H54 (cell line): ENCODE measurements around the gene FMR1.

Experiments used
- DNase-seq: peaks from one replicate; pipeline ENCODE4 v3.0.0; 2011; ENCODE audit warnings: low spot score, mixed read lengths; ENCODE audit not compliant: insufficient read length
- FAIRE-seq: peaks from 3 replicates; lab custom pipeline; 2011; peaks lifted over from hg19 to GRCh38; lab: Jason Lieb, UNC
- POLR2A ChIP-seq: IDR thresholded peaks from 2 replicates; pipeline ENCODE4 v1.6.1; 2011; ENCODE audit warnings: low read depth, mild to moderate bottlenecking, low read length

FMR1 gene

DNA sequence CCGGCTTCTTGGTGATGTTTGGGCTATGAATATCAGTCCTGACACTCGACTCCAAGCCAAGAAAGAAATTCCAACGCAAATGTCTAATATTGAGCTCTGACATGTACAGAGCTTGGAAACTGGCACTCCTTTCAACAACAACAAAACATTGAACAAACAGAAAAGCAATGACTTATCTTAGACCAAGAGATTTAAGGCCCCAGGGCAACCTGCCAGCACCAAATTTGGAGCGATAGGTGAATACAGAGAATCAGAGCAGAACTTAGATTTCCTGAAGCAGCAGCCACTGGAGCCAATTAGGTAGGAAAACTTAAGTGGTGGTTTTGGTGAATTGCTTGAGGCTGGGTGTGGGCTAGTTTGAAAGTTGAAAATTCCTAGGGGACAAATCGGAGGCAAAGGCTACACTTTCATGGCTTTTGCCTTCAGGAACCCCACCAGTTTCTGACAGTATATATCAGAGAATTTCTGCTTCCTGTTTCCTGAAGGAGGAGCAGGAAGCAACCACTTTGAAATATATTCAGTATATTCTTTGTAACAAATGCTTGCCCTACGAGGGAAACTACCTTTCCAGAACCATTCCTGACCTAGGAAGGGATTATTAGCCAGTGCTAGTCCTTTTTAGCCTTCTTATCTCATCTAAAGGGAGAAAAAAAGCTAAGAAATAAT lies 10.1 kb upstream of the FMR1 start:
- TF ChIP-seq POLR2A, result no peak
- FAIRE-seq (no peak), DNase-seq (no peak)

DNA sequence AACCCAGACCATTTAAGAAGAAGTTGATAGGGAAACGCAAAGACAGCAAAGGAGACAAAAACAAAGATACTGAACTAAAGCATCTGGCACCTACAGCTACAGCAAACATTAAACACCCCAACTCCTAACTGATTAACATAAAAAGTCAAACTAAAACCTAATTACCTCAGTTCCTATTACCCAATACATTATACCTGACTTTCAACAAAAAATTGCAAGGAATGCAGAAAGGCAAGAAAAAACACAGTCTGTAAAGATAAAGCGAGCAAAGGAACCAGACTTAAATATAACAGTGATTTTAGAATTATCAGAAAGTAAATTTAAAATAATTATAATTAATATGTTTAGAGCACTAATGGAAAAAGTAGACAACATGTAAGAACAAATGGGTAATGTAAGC lies 9.4 kb upstream of the FMR1 start:
- DNase-seq (no peak), FAIRE-seq (no peak)
- TF ChIP-seq POLR2A, result no peak

DNA sequence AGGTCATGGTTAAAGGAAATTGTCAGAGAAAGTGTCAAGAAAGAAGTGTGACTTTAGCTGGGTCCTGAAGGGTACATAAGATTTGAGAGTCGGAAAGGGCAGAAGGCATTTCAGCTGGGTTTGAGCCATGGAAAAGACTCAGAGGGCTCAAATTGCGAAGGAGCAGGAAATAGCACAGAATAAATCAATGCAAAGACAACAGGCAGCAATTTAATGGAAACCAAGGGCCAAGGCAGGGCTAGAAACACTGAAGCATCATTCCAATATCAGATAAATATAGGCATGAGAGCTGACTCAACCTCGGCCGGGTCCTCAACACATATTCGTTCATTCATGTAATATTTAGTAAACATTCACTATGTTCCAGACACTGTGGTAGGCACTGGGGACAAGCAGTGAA lies 3.6 kb upstream of the FMR1 start:
- no peak for TF ChIP-seq POLR2A
- DNase-seq, result no peak
- FAIRE-seq, result no peak

DNA sequence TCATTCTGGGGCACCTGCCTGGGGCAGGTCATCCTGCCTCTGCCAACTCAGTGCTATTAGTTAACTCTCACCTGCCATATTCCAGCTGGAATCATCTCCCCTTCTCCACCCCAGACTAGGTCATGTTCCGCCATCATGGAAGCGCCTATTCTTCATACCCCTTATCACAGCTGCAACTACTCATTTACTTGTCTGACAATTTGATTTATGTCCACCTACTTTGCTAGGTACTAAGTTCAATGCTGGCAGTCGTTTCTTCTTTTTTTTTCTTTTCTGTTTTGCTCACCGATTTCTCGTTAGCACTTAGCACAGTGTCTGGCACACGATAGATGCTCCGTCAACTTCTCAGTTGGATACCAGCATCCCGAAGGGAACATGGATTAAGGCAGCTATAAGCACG lies 1.1 kb upstream of the FMR1 start:
- FAIRE-seq (no peak), DNase-seq (no peak)
- no peak for TF ChIP-seq POLR2A

DNA sequence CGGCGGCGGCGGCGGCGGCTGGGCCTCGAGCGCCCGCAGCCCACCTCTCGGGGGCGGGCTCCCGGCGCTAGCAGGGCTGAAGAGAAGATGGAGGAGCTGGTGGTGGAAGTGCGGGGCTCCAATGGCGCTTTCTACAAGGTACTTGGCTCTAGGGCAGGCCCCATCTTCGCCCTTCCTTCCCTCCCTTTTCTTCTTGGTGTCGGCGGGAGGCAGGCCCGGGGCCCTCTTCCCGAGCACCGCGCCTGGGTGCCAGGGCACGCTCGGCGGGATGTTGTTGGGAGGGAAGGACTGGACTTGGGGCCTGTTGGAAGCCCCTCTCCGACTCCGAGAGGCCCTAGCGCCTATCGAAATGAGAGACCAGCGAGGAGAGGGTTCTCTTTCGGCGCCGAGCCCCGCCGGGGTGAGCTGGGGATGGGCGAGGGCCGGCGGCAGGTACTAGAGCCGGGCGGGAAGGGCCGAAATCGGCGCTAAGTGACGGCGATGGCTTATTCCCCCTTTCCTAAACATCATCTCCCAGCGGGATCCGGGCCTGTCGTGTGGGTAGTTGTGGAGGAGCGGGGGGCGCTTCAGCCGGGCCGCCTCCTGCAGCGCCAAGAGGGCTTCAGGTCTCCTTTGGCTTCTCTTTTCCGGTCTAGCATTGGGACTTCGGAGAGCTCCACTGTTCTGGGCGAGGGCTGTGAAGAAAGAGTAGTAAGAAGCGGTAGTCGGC lies 528 bp downstream of the FMR1 start:
- FAIRE-seq, result no peak
- peak; percentile 35 for DNase-seq
- no peak for TF ChIP-seq POLR2A

DNA sequence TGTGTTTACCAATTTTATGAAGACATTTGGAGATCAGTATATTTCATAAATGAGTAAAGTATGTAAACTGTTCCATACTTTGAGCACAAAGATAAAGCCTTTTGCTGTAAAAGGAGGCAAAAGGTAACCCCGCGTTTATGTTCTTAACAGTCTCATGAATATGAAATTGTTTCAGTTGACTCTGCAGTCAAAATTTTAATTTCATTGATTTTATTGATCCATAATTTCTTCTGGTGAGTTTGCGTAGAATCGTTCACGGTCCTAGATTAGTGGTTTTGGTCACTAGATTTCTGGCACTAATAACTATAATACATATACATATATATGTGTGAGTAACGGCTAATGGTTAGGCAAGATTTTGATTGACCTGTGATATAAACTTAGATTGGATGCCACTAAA lies 1.9 kb downstream of the FMR1 start:
- TF ChIP-seq POLR2A, result no peak
- DNase-seq (no peak), FAIRE-seq (no peak)

DNA sequence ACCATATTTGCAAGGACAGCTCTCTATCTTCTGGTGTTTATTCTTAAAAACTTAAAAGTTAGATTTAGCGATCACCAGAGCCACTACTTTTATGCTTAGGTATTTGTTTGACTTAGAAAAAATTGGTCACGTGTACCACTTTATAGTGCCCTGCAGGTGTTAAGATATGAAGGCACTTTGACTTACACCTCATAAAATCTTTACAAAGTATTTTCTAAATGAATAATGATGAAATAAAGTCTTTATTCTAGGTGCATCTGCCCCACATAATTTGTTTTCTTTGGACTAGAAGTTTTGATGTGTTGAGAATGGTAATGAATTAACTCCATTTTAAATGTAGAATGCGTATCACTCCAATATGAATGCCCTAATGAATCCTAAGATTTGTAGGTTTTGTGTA lies 2.9 kb downstream of the FMR1 start:
- no peak for TF ChIP-seq POLR2A
- FAIRE-seq (no peak), DNase-seq (no peak)

DNA sequence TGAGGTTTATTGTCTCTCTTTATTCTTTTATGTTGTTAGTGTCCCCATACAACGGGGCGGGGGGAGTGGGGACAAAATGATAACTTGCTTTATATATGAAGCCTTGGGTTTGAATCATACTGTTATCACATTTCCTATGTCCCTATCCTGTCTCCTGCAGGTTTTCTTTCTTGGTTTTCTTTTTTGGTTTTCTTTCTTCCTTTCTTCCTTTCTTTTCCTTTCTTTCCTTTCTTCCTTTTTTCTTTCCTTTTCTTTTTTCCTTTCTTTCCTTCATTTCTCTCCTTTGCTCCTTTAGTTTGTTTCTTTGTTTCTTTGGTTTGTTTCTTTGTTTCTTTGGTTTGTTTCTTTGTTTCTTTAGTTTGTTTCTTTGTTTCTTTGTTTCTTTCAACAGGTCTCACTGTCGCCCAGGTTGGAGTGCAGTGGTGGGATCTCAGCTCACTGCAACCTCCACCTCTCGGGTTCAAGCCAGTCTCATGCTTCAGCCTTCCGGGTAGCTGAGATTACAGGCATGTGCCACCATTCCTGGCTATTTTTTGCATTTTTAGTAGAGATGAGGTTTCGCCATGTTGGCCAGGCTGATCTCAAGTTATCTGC lies 4.8 kb downstream of the FMR1 start:
- DNase-seq (no peak), FAIRE-seq (no peak)
- TF ChIP-seq POLR2A, result no peak

DNA sequence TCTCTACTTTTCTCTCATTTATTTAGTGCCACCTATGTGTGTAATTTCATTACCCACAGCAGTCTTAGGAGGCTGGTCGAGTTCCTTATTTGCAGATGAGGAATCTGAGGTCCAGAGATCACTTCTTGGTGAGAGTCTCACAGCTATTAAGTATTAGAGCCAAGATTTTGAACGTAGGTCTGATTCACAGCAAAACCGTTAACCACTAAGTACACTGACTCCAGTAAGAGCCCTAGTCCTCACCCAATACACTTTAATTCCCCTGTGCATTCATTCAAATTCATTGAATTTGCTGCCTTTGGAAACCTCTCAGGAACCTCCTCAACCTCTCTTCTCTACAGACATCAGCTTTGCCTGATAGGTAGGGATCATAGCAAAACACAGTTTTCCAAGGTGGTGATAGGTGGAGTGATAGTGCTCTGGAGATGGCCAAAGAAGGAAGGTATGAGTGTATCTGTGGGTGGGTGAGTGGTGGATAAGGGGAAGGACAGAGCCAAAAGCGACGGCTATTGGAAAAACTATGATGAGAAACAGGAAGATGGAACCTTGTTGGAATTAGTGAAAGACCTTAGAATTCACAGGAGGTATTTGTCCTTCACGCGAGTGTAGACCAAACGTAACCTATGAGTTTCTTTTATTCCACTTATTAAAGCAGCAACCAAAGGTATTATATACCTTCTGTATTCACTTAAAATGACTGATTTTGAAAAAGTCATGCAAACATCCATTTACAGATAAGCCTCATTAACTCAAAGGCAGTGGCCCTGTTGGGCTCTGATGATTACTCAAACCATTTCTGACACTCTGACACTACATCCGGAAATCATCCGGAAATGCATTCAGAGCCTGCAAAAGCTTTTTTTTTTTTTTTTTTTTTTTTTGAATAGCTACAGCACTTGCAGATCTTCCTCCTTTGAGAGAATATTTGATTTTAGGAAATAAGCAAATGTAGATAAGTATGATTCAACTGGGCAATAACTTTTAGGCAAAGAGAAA lies 6.3 kb downstream of the FMR1 start:
- FAIRE-seq (no peak), DNase-seq (no peak)
- no peak for TF ChIP-seq POLR2A

DNA sequence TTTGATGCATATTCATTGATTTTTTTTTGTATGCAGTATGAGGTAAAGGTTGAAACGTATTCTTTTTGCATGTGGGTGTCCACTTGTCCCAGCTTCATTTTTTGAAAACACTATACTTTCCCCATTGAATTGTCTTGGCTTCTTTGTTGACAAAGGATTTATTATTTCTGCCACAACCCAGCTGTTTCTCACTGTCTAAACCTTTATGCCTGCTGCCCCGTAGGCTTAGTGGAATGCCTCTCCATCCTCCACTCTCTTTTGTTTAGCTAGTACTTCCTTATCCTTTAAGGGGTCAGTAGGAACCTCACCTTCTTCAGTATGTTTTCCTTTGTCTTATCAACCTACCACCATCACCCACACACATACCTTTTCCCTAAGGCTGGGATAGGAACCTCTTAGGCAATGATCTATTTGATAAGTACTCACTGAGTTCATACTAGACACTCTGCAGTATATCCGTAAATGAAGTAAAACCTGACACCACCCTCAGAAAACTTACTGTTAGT lies 8.5 kb downstream of the FMR1 start:
- FAIRE-seq (no peak), DNase-seq (no peak)
- TF ChIP-seq POLR2A, result no peak

DNA sequence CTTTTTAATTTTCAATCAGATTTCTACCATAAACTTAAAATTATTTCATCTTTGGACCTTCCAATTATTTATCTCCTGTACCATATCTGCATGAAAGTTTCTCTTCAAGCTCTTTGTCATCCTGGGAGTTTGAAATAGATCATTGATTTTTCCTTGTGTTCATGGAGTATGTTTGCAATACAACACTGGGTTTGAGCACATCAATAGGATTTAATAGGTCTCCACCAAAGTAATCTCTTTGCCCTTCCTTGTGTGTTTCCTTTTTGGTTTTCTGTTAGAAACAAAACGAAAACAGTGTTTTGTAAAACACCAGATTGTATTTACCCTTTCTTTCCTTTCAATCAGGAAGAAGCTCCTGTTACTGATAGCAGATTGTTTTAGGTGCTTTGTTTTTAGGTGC lies 11.9 kb downstream of the FMR1 start:
- FAIRE-seq (no peak), DNase-seq (no peak)
- TF ChIP-seq POLR2A, result no peak

DNA sequence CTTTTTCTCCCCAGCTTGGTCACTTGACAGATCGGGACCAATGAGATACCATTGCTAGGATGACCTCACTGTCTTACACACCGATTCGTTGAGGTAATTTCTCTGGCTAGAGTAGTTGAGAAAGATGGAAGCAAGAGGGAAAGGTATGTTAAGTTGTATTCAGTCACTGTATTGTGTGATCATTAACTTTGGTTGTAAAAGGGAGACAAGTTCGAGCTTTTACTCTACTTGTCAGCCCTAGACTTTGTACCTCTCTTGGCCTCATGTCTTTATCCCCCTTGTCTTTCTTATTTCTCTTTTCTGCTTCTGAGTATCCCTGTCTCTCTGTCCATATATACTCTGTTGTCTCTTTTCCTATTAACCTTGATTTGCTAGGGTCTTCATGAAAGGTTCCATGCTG lies 15.5 kb downstream of the FMR1 start:
- FAIRE-seq, result no peak
- DNase-seq, result no peak
- no peak for TF ChIP-seq POLR2A

DNA sequence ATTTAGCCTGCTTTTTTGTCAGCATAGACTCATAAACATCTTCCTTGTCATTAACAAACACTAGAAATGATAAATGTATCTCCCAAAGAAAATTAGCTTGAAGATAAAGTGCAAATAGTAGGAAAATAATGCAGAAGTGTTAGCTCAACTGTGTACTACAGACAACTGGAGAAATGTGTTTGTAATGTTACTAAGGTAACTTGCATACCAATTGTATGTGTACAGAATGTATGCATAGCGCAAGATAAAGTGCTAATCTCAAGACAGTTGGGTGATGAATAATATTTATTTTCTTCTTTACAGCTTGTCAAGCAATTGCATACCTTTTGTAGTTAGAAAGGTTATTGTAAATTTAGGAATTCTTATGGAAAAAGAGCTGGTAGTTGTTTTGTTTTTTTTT lies 22.1 kb downstream of the FMR1 start:
- FAIRE-seq (no peak), DNase-seq (no peak)
- TF ChIP-seq POLR2A, result no peak

DNA sequence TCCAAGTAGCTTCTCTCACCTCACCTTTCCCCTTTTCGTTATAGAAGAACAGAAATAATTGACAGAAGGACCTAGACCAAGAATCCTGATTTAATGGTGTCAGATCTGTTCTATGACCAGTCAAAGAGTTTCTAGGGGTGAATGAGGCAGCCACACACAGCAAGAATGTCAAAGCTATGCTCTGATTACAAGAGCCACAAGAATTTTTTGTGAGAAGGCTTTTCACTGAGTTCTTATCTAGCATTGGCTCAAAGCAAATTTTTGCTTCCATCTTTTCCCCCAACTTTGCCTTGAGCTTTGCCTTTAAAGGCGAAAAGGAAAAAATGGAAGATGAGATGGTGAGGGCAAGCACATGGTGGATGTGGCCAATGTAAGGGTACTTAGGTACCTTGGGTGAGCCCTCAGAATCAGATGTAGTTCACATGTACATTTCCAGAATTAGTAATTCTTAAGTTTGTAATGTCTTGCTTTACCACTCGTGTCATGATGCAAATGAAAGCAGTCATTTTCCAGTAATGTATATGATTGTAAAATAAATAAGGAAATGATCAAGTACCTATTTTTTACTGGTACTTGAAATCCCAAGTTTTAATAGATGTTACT lies 23.5 kb downstream of the FMR1 start:
- no peak for DNase-seq
- FAIRE-seq, result no peak
- TF ChIP-seq POLR2A, result no peak
